Measurements from ENCODE around the gene TXNDC17.

The TXNDC17 gene

DNA sequence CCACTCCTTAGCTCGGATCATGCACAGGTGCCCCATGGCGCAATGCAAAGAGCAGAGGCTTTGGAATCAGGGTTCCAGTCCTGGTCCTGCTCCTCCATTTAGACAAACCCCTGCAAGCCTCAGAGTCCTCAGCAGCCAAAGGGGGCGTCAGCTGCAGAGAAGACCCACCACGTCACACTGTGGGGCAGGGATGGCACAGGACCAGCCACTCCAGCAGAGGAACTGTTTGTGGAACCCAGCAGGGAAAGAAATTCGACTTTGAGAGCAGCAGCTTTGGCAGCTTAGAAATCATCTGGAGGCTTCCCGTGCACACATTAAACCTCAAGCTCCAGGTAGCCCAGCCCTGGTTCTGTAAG lies 35.9 kb downstream of the TXNDC17 start:
- Histone ChIP-seq H3K4me1 (ENCODE audit: low read depth, poor library complexity, severe bottlenecking) (no peaks in the 10 kb centered on the region), H3K27ac (no peak overlapping the region), H3K27me3 (ENCODE audit: insufficient read depth, low read depth) (no peaks in the 10 kb centered on the region), H3K79me2 (ENCODE audit: insufficient read depth, low read depth) (no peaks in the 10 kb centered on the region), H3K4me3 (IDR thresholded peaks at IDR 0.05; ENCODE audit: insufficient read depth, low read depth, low read length) (no peak overlapping the region), H2AFZ (ENCODE audit: low read depth) (no peak overlapping the region), H4K20me1 (ENCODE audit: insufficient read depth) (no peaks in the 10 kb centered on the region), H3K9ac (no peak overlapping the region), H3K4me2 (no peak overlapping the region), H3K36me3 (ENCODE audit: insufficient read depth) (no peaks in the 10 kb centered on the region)
- no peak for TF ChIP-seq CTCF (conservative IDR thresholded peaks at IDR 0.05; ENCODE audit: low read depth, low read length)

DNA sequence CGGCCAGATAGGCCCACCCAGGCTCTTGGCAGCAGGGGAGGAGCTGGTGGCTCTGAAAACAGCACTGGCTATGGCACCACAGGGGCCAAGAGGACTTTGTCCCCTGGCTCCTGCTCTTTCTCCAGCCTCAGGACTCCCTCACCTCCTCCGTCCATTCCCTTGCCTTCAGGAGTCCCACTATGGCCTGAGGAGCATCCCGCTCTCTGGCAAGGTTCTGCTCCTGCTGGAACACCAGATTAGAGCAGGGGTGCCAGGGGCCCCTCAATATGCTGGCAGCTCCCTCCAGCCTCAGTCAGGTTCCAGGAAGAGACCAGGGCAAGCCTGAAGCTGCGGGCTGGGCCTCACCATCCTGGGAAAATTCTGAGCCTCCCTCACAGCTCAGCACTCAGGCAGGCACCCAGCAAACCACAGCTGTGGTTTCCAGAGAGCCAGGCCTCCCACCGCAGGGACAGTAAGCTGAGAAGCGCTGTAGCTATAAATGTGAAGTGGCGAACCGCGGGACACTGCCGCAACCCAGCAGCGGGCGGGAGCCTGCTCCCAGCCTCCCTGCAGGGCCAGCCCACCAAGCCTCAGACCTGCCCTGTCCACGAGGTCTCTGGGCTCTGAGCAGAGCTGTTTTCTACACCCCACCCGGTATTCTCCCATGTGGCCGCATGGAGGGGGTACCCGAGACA lies 36.4 kb downstream of the TXNDC17 start:
- H3K4me1 ChIP-seq (ENCODE audit: low read depth, poor library complexity, severe bottlenecking), result no peaks in the 10 kb centered on the region
- no peaks in the 10 kb centered on the region for H3K36me3 ChIP-seq (ENCODE audit: insufficient read depth)

DNA sequence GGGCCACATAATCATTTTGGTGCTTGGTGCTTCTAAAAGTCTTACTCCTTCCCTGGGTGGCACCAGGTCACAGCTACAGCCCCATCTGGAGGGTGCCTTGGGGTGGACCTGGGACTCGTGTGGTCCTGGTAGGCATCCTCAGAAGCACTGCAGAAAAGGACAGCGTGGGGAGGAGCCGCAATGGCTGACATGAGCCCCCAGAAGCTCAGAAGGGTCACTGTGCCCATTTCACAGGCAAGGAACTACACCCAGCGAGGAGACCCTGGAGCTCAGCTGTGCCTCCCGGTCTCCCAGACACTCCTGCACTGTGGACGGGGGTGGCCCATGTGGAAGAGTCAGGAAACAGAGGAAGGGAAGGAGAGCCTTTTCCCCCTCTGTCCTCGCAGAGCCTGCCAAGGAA lies 37.1 kb downstream of the TXNDC17 start:
- no peak overlapping the region for H2AFZ ChIP-seq (ENCODE audit: low read depth)

More for the DNA sequence above, 36.4 kb downstream of the TXNDC17 start:
- TF ChIP-seq CTCF (conservative IDR thresholded peaks at IDR 0.05; ENCODE audit: low read depth, low read length), result no peak
- Histone ChIP-seq H3K27ac (no peak overlapping the region), H3K27me3 (ENCODE audit: insufficient read depth, low read depth) (no peaks in the 10 kb centered on the region), H4K20me1 (ENCODE audit: insufficient read depth) (no peaks in the 10 kb centered on the region), H3K4me3 (IDR thresholded peaks at IDR 0.05; ENCODE audit: insufficient read depth, low read depth, low read length) (no peak overlapping the region), H3K9ac (no peak overlapping the region), H3K79me2 (ENCODE audit: insufficient read depth, low read depth) (no peaks in the 10 kb centered on the region), H2AFZ (ENCODE audit: low read depth) (no peak overlapping the region), H3K4me2 (no peak overlapping the region; the same call in 1 of the 2 replicates)

GRCh38 chr17:6679241-6679640 lies 38.4 kb downstream of the TXNDC17 start:
- no peaks in the 10 kb centered on the region for H3K27me3 ChIP-seq (ENCODE audit: insufficient read depth, low read depth)
- TF ChIP-seq CTCF (conservative IDR thresholded peaks at IDR 0.05; ENCODE audit: low read depth, low read length), result no peak
- H2AFZ ChIP-seq (ENCODE audit: low read depth), result no peak overlapping the region
- no peaks in the 10 kb centered on the region for H3K4me1 ChIP-seq (ENCODE audit: low read depth, poor library complexity, severe bottlenecking)
- H3K4me3 ChIP-seq (IDR thresholded peaks at IDR 0.05; ENCODE audit: insufficient read depth, low read depth, low read length), result no peak overlapping the region
- no peaks in the 10 kb centered on the region for H3K79me2 ChIP-seq (ENCODE audit: insufficient read depth, low read depth)
- no peak overlapping the region for H3K27ac ChIP-seq
- no peak overlapping the region for H3K4me2 ChIP-seq
- no peaks in the 10 kb centered on the region for H4K20me1 ChIP-seq (ENCODE audit: insufficient read depth)
- no peak overlapping the region for H3K9ac ChIP-seq
- no peaks in the 10 kb centered on the region for H3K36me3 ChIP-seq (ENCODE audit: insufficient read depth)

More for the DNA sequence above, 37.1 kb downstream of the TXNDC17 start:
- Histone ChIP-seq H3K9ac (no peak overlapping the region), H3K4me1 (ENCODE audit: low read depth, poor library complexity, severe bottlenecking) (no peaks in the 10 kb centered on the region), H3K4me3 (IDR thresholded peaks at IDR 0.05; ENCODE audit: insufficient read depth, low read depth, low read length) (no peak overlapping the region), H3K4me2 (no peak overlapping the region; the same call in 1 of the 2 replicates), H4K20me1 (ENCODE audit: insufficient read depth) (no peaks in the 10 kb centered on the region), H3K27me3 (ENCODE audit: insufficient read depth, low read depth) (no peaks in the 10 kb centered on the region), H3K27ac (no peak overlapping the region), H3K36me3 (ENCODE audit: insufficient read depth) (no peaks in the 10 kb centered on the region), H3K79me2 (ENCODE audit: insufficient read depth, low read depth) (no peaks in the 10 kb centered on the region)
- TF ChIP-seq CTCF (conservative IDR thresholded peaks at IDR 0.05; ENCODE audit: low read depth, low read length), result no peak

Measured in KMS-11 (cell line).